Measurements from ENCODE around the gene TAF9. TPM values are rescaled to one million over a fixed set of nuclear protein-coding genes. Genes with fewer than 3 reads are reported as not detected.

The TAF9 gene, protein sequence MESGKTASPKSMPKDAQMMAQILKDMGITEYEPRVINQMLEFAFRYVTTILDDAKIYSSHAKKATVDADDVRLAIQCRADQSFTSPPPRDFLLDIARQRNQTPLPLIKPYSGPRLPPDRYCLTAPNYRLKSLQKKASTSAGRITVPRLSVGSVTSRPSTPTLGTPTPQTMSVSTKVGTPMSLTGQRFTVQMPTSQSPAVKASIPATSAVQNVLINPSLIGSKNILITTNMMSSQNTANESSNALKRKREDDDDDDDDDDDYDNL
- 10 to 100 TPM; 15.5 to 33.8 (median 26.0) TPM for total RNA-seq
- long read RNA-seq, transcript TAF9-201 (3 exons, 1,283 nt), result major isoform, 14 of 17 reads
- long read RNA-seq, partial matches to known transcripts, result 0 of 17 reads
- long read RNA-seq, other reads (novel, unspliced or antisense), result 0 of 17 reads

- WGBS (ENCODE audit: insufficient coverage, low coverage, low lambda C conversion rate, missing lambda C conversion rate), result 0% methylated on average over 25 of the region's 66 CpGs
- Histone ChIP-seq H3K9me3 (no peaks in the 10 kb centered on the region), H3K4me1 (peaks cover 0 to 11% (median 3%) of the 10 kb centered on the region in 4 donors), H3K27me3 (no peaks in the 10 kb centered on the region), H3K36me3 (peaks cover 0 to 26% (median 8%) of the 10 kb centered on the region in 4 donors), H3K27ac (peak within 1 kb of the TSS; percentile 98 to 100 (median 99)), H3K4me3 (peak within 1 kb of the TSS; percentile 78 to 90 (median 85))
- intact Hi-C loops (cut with DNase I), result no loop called here
- TF ChIP-seq POLR2A (IDR thresholded peaks at IDR 0.05), result peak; percentile 80
- TF ChIP-seq, protein P1, sequence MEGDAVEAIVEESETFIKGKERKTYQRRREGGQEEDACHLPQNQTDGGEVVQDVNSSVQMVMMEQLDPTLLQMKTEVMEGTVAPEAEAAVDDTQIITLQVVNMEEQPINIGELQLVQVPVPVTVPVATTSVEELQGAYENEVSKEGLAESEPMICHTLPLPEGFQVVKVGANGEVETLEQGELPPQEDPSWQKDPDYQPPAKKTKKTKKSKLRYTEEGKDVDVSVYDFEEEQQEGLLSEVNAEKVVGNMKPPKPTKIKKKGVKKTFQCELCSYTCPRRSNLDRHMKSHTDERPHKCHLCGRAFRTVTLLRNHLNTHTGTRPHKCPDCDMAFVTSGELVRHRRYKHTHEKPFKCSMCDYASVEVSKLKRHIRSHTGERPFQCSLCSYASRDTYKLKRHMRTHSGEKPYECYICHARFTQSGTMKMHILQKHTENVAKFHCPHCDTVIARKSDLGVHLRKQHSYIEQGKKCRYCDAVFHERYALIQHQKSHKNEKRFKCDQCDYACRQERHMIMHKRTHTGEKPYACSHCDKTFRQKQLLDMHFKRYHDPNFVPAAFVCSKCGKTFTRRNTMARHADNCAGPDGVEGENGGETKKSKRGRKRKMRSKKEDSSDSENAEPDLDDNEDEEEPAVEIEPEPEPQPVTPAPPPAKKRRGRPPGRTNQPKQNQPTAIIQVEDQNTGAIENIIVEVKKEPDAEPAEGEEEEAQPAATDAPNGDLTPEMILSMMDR (IDR thresholded peaks at IDR 0.05), result no peak
- DNase-seq, result peak; percentile 95 to 97 (median 97)
- peak; percentile 97 to 99 (median 98) for ATAC-seq
Observed at GRCh38 chr5:69369340-69370121, at the start of gene TAF9, which contains the start of the genes AK6 and RAD17. TAF9 (minus strand) TSS chr5:69369520; CDS start chr5:69365737, 3,783 bp downstream. AK6 (minus strand) TSS chr5:69369520; CDS start chr5:69369490, 30 bp downstream. RAD17 (plus strand) TSS chr5:69369818; CDS start chr5:69372209, 2,391 bp downstream.

GRCh38 chr5:69418554-69418953 lies 49.2 kb upstream of the TAF9 start:
- Histone ChIP-seq H3K27me3 (no peaks in the 10 kb centered on the region), H3K36me3 (peaks cover 0 to 8% (median 2%) of the 10 kb centered on the region in 4 donors), H3K27ac (no peak overlapping the region), H3K4me1 (no peaks in the 10 kb centered on the region), H3K4me3 (no peak overlapping the region), H3K9me3 (no peaks in the 10 kb centered on the region)
- intact Hi-C loops (cut with DNase I), result no loop called here
- 83% methylated on average over 3 of the region's 3 CpGs for WGBS (ENCODE audit: insufficient coverage, low coverage, low lambda C conversion rate, missing lambda C conversion rate)
- no peak for DNase-seq
- TF ChIP-seq, protein P1 (IDR thresholded peaks at IDR 0.05), result no peak
- TF ChIP-seq POLR2A (IDR thresholded peaks at IDR 0.05), result no peak
- no peak for ATAC-seq

GRCh38 chr5:69416699-69417098 lies 47.4 kb upstream of the TAF9 start:
- ATAC-seq, result no peak
- Histone ChIP-seq H3K27ac (peak overlapping the region in 1 of 3 donors; percentile 99), H3K4me3 (peak overlapping the region in 2 of 3 donors; percentile 78 to 95), H3K36me3 (peaks cover 0 to 10% (median 3%) of the 10 kb centered on the region in 4 donors), H3K27me3 (no peaks in the 10 kb centered on the region), H3K9me3 (no peaks in the 10 kb centered on the region), H3K4me1 (no peaks in the 10 kb centered on the region)
- no peak for DNase-seq
- intact Hi-C loops (cut with DNase I), result no loop called here
- TF ChIP-seq POLR2A (IDR thresholded peaks at IDR 0.05), result no peak
- TF ChIP-seq, protein P1 (IDR thresholded peaks at IDR 0.05), result no peak

- DNase-seq (no peak), ATAC-seq (peak in 1 of 4 donors; percentile 20)
- 23% methylated on average over 6 of the region's 6 CpGs for WGBS (ENCODE audit: insufficient coverage, low coverage, low lambda C conversion rate, missing lambda C conversion rate)
- Histone ChIP-seq H3K36me3 (peaks cover 0 to 14% (median 3%) of the 10 kb centered on the region in 4 donors), H3K27me3 (no peaks in the 10 kb centered on the region), H3K9me3 (no peaks in the 10 kb centered on the region), H3K4me3 (peak overlapping the region; percentile 51 to 95 (median 78)), H3K27ac (peak overlapping the region; percentile 81 to 99 (median 96)), H3K4me1 (no peaks in the 10 kb centered on the region)
- intact Hi-C loops (cut with DNase I), result no loop called here
- no peak for TF ChIP-seq POLR2A (IDR thresholded peaks at IDR 0.05)
- TF ChIP-seq, protein P1 (IDR thresholded peaks at IDR 0.05), result no peak
Observed at GRCh38 chr5:69416180-69416579, 46.9 kb upstream of the TAF9 start.

Data from right lobe of liver (tissue), 6 donors.